ENCODE data around the gene NDUFC2.
"Not testable (repeated sequence)": the region's sequence is repeated elsewhere in the genome, so short reads cannot be mapped to it uniquely, and the experiment has no call there.

Gene NDUFC2

DNA sequence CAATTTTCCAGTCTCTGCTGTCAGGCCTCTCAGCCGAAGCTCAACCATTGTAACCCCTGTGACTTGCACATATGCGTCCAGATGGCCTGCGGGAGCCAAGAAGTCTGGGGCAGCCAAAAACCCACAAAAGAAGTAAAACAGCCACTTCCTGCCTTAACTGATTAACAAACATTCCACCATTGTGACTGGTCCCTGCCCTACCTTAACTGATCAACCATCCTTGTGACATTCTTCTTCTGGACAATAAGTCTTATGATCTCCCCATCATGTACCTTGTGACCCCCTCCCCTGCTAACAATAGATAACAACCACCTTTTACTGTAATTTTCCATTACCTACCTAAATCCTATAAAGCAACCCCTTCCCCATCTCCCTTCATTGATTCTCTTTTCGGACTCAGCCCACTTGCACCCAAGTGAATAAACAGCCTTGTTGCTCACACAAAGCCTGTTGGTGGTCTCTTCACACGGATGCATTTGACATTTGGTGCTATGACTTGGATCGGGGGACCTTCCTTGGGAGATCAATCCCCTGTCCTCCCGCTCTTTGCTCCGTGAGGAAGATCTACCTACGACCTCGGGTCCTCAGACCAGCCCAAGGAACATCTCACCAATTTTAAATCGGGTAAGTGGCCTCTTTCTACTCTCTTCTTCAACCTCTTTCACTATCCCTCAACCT, 1.3 kb upstream of the NDUFC2 start:
- Histone ChIP-seq H3K4me1 (ENCODE audit: low read length) (peaks cover 32% of the 10 kb centered on the region), H3K9me3 (ENCODE audit: insufficient read depth, low read length) (no peaks in the 10 kb centered on the region), H4K20me1 (ENCODE audit: insufficient read depth, low read length) (peaks cover 29% of the 10 kb centered on the region), H3K4me2 (ENCODE audit: low read length) (peak overlapping the region; percentile 14; the same call in 1 of the 2 replicates), H2AFZ (ENCODE audit: low read depth, low read length) (peak overlapping the region; percentile 15; the same call in 1 of the 2 replicates), H3K36me3 (replicated peaks; ENCODE audit: low read depth, low read length) (peaks cover 12% of the 10 kb centered on the region), H3K79me2 (ENCODE audit: low read length) (peaks cover 43% of the 10 kb centered on the region), H3K4me3 (ENCODE audit: low read length) (no peak overlapping the region), H3K9ac (ENCODE audit: low read length) (no peak overlapping the region), H3K27ac (ENCODE audit: low read length) (no peak overlapping the region), H3K27me3 (ENCODE audit: low read depth, low read length) (no peaks in the 10 kb centered on the region)
- no peak for TF ChIP-seq EZH2phosphoT487 (IDR thresholded peaks at IDR 0.05; ENCODE audit: low read depth)
- TF ChIP-seq, protein P1, sequence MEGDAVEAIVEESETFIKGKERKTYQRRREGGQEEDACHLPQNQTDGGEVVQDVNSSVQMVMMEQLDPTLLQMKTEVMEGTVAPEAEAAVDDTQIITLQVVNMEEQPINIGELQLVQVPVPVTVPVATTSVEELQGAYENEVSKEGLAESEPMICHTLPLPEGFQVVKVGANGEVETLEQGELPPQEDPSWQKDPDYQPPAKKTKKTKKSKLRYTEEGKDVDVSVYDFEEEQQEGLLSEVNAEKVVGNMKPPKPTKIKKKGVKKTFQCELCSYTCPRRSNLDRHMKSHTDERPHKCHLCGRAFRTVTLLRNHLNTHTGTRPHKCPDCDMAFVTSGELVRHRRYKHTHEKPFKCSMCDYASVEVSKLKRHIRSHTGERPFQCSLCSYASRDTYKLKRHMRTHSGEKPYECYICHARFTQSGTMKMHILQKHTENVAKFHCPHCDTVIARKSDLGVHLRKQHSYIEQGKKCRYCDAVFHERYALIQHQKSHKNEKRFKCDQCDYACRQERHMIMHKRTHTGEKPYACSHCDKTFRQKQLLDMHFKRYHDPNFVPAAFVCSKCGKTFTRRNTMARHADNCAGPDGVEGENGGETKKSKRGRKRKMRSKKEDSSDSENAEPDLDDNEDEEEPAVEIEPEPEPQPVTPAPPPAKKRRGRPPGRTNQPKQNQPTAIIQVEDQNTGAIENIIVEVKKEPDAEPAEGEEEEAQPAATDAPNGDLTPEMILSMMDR (IDR thresholded peaks at IDR 0.05; ENCODE audit: low read depth, low read length) = no peak

DNA sequence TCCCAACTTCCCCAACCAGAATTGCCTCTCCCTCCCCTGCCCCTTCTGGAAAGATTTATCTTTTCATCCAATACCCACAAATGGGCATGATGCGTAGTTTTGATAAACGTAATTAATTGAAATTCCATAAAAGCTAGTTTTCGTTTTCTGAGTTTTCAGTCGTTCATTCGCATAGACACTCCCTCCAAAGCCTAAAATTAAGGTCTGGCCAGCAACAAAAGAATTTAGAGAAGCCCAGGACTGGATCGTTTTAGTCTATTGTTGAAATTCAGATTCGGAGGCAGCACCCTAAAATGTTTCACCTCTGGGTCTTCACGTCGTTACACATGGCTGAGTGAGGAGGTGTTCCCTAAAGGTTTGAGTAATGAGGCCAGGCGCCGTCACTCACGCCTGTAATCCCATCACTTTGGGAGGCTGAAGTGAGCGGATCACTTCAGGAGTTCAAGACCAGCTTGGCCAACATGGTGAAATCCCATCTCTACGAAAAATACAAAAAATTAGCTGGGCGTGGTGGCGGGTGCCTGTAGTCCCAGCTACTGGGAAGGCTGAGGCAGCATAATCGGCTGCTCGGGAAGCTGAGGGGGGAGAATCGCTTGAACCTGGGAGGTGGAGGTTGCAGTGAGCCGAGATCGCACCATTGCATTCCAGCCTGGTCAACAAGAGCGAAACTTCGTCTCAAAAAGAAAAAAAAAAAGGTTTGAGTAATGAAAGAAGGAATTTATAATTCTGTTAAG, 589 bp upstream of the NDUFC2 start:
- peak overlapping the region; percentile 76 for H3K4me2 ChIP-seq (ENCODE audit: low read length)
- H3K9me3 ChIP-seq (ENCODE audit: insufficient read depth, low read length) = no peaks in the 10 kb centered on the region
- peak overlapping the region; percentile 71 for H3K27ac ChIP-seq (ENCODE audit: low read length)
- peak overlapping the region; percentile 95 for H3K9ac ChIP-seq (ENCODE audit: low read length)
- peak overlapping the region; percentile 91 for H3K4me3 ChIP-seq (ENCODE audit: low read length)
- TF ChIP-seq, protein P1 (IDR thresholded peaks at IDR 0.05; ENCODE audit: low read depth, low read length) = no peak
- no peak for TF ChIP-seq EZH2phosphoT487 (IDR thresholded peaks at IDR 0.05; ENCODE audit: low read depth)
- peaks cover 32% of the 10 kb centered on the region for H3K4me1 ChIP-seq (ENCODE audit: low read length)
- H2AFZ ChIP-seq (ENCODE audit: low read depth, low read length) = peak overlapping the region; percentile 88
- H3K36me3 ChIP-seq (replicated peaks; ENCODE audit: low read depth, low read length) = peaks cover 12% of the 10 kb centered on the region
- peaks cover 50% of the 10 kb centered on the region for H3K79me2 ChIP-seq (ENCODE audit: low read length)
- H4K20me1 ChIP-seq (ENCODE audit: insufficient read depth, low read length) = peaks cover 36% of the 10 kb centered on the region
- H3K27me3 ChIP-seq (ENCODE audit: low read depth, low read length) = no peaks in the 10 kb centered on the region

DNA sequence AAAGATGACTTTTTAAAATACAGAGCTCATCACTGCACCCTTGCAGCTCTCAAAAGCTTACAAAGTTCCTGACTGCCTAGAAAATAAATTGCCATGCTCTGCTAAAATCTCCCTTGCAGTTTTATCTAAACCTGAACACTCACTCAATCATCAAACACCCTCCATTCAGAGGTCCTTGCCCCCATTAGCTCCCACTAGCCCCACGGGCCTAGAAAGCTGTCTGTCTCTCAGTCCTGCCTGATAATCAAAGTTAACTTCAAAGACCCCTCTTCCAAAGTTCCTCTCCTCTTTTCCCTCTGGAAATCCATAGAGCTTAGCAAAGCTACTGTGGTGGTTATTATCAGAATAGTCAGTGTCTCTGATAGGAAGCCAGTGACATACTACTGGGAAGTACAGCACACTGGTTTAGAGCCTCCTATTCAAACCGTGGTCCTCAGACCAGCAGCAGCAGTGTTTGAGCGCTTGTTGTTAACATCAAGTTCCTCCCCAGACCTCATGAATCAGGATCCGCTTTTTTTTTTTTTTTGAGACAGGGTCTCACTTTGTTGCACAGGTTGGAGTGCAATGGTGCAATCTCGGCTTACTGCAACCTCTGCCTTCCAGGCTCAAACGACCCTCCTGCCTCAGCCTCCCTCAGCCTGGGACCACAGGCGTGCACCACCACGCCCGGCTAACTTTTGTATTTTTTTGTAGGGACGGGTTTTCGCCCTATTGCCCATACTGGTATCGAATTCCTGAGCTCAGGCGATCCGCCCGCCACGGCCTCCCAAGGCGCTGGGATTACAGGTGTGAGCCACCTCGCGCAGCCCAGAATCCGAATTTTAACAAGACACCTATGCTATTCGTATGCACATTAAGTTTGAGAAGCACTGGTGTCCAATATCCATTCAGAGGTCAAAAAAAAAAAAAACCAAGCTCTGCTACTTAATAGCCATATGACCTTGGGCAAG, 1.2 kb downstream of the NDUFC2 start:
- Histone ChIP-seq H3K4me2 (ENCODE audit: low read length) (peak overlapping the region; percentile 76), H3K36me3 (replicated peaks; ENCODE audit: low read depth, low read length) (peaks cover 12% of the 10 kb centered on the region), H3K27ac (ENCODE audit: low read length) (peak overlapping the region; percentile 71), H3K9me3 (ENCODE audit: insufficient read depth, low read length) (no peaks in the 10 kb centered on the region), H3K79me2 (ENCODE audit: low read length) (peaks cover 68% of the 10 kb centered on the region), H3K9ac (ENCODE audit: low read length) (peak overlapping the region; percentile 95), H4K20me1 (ENCODE audit: insufficient read depth, low read length) (peaks cover 44% of the 10 kb centered on the region), H3K4me3 (ENCODE audit: low read length) (peak overlapping the region; percentile 91), H3K27me3 (ENCODE audit: low read depth, low read length) (no peaks in the 10 kb centered on the region), H2AFZ (ENCODE audit: low read depth, low read length) (no peak overlapping the region; the same call in 1 of the 2 replicates), H3K4me1 (ENCODE audit: low read length) (peaks cover 32% of the 10 kb centered on the region)
- no peak for TF ChIP-seq EZH2phosphoT487 (IDR thresholded peaks at IDR 0.05; ENCODE audit: low read depth)
- TF ChIP-seq, protein P1 (IDR thresholded peaks at IDR 0.05; ENCODE audit: low read depth, low read length) = no peak

DNA sequence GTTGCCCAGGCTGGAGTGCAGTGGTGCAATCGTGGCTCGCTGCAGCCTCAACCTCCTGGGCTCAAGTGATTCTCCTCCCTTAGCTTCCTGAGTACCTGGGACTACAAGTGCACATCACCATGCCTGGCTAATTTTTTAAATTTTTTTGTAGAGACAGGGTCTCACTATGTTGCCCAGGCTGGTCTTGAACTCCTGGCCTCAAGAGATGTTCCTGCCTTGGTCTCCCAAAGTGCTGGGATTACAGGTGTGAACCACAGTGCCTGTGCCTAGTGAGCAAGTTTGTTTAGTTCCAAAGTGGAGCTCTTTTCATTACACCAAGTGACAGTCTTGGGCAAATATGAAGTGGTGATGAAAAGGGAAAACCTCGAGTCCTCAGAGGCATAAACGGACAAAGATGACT, 2.1 kb downstream of the NDUFC2 start:
- H3K4me3 ChIP-seq (ENCODE audit: low read length) = 0 out of 2 replicates have a peak overlapping the region, but pooled peaks have one; percentile 91
- H2AFZ ChIP-seq (ENCODE audit: low read depth, low read length) = not testable (repeated sequence)

More for the DNA sequence above, 2.1 kb downstream of the NDUFC2 start:
- not testable (repeated sequence) for H3K27ac ChIP-seq (ENCODE audit: low read length); H3K9me3 ChIP-seq (ENCODE audit: insufficient read depth, low read length); H3K9ac ChIP-seq (ENCODE audit: low read length); H3K27me3 ChIP-seq (ENCODE audit: low read depth, low read length)
- H3K79me2 ChIP-seq (ENCODE audit: low read length) = peaks cover 77% of the 10 kb centered on the region
- peaks cover 16% of the 10 kb centered on the region for H3K36me3 ChIP-seq (replicated peaks; ENCODE audit: low read depth, low read length)
- H3K4me2 ChIP-seq (ENCODE audit: low read length) = peak overlapping the region; percentile 76
- H3K4me1 ChIP-seq (ENCODE audit: low read length) = peaks cover 37% of the 10 kb centered on the region
- H4K20me1 ChIP-seq (ENCODE audit: insufficient read depth, low read length) = peaks cover 52% of the 10 kb centered on the region

Measured in OCI-LY3 (cell line).